Activated CD8-positive, alpha-beta memory T cell treated with anti-CD3 and anti-CD28 coated beads, Interleukin-2, amount 50 U/mL, for 1 hour (primary cell): ENCODE results near the gene SH3PXD2A.
A peak's percentile ranks its signal among the peaks of the same experiment; 100 is the strongest.

Experiments
- DNase-seq: peaks from one replicate; pipeline ENCODE4 v3.0.0-alpha.2; 2020; ENCODE audit errors: extremely low read depth

The SH3PXD2A gene

DNA sequence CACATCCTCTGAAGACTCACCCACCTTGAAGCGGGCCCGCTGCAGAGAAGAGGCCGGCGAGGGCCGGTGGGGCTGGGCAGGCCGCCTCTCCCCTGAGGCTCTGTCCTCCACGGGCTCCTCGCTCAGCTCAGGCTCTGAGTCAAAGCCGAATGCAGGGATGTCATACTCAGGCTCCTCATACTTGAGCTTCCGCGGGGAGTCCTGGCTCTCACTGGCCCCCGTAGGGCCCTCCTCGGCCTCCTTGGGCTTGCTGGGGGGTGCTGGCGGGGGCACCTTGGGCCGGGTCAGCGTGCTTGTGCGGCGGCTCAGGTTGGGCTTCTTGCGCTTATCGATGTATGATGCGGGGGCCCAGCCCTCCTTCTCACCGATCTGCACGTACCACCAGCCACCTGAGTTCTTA is 252.0 kb downstream of the SH3PXD2A start:
- DNase-seq, result no peak

DNA sequence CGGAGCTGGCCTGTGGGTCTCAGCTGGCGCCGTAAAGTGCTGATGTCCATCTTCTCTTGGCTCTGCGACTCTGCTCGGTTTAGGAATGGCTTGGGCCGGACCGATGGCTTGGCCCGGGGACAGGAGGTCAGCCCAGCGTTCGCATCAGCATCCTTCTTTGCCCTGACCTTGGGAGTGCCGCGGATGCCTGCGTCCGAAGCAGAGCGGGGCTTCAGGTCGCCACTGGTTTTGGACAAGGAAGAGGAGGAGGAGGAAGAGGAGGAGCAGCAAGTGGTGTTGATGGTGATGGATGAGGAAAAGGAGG is 252.6 kb downstream of the SH3PXD2A start:
- DNase-seq, result no peak

DNA sequence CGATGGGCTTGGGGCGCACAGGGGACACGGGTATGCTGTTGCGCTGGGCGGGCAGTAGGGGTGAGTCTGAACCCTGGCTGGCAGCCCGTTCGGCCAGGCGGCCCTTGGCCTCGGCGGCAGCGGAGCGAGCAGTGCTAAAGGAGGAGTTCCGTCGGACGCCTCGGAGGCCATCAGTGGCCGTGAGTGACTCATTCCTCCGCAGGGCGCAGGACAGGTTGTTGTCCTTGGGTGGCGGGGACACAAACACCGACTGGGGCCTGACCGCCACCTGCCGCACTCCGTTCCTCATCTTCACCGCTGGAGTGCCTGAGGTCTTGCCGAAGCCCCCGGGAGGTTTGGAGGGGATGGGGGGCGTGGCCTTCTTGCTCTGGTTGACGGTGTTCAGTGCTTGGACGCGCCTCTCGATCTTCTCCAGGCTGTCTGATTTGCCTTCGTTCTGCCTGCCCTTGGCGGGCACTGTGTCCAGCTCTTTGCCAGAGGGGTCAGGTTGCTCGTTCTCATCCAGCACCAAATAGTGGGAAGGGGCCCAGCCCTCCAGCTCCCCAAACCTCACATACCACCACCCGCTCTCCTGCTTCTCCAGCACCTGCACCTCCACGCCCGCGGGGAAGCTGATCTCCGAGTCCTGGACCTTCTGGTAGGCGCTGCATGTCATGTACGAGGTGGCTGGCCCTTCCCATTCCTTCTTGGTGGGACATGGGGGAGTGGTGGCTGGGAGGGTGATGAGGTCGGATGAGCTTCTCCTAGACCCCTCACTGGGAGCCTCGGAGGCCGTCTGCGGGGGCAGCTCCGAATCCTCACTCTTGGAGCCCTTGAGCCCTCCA is 253.1 kb downstream of the SH3PXD2A start:
- no peak for DNase-seq

DNA sequence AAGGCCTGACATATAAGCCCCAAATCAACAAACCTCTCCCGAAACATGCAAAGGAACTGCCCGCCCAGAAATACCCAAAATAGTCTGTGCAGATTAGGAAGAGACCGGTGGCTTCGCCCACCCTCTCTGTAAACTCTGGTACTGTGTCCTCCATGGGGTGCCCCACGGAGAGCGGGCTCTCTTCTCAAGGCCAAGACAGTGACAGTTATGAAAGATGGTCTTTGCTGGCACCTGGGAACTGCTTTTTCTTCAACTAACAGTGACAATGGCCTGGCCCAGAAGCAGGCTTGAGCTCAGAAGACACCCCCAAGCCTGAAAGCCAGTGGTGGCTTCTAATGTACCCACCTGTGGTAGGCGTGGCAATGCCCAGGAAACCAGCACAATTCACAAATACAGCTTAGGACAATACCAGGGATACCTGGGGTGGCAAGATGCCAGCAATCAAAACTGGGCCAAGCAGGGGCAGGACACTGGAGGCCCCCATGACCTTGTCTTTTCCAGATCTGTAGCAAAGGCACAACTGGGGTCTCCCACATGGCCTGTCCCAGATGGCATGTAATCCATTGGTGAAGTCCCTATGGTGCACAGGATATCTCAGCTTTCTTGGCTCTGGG is 254.3 kb downstream of the SH3PXD2A start:
- no peak for DNase-seq

DNA sequence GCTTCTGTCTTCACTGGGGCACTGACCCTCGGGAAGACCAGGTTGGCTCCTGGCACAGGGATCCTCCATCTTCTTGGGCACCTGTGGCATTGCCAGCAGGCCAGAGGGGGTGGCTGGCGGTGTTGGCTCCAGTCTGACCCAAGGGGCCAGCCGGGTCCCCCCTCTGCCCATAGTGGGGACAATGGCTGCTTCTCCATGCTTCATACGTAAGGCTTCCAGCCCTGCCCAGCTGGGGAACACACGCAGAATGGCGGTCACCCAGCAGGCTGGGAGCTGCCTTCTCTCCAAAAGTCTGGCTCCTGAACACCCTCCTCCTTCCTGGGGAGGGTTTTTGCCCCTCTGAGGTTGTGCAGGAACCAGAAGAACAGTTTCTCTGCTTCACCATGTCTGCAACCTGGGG is 255.1 kb downstream of the SH3PXD2A start:
- DNase-seq, result no peak

DNA sequence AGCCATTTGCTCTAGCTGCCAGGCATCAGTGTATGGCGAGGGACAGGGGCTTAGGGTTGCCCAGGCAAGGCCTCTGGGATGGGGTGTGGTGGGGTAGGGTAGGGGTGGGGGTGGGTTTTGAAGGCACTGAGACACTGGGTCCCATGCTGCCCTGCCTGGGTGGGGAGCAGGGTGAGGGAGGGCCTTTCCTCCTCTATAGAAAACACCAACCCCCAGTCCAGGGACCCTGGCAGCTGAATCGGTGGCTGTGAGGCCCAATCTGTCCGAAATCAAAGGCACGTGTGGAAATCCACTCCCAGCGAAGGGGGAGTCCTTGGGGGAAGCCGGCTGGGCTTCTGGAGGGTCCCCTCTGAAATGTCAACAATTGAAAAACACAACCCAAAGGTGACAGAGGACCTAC is 255.5 kb downstream of the SH3PXD2A start:
- DNase-seq, result no peak

DNA sequence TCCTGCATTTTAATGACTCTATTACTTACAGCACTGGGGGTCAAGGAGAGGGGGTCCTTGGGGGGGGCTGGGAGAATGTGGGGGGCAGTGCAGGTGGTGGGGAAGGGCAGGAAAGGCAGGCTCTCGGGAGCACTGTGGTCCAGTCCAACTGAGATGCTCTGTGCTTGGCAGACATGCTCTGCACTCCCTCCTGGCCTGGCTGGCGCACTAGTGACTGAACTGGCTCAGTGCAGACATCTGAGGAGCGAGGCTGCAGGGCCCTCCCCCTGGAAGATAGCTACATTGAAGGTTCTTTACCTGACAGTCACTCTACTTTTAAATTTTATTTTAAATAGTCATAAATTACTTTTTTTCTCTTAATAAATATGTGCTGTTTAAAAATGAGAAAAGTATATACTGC is 256.2 kb downstream of the SH3PXD2A start:
- no peak for DNase-seq

DNA sequence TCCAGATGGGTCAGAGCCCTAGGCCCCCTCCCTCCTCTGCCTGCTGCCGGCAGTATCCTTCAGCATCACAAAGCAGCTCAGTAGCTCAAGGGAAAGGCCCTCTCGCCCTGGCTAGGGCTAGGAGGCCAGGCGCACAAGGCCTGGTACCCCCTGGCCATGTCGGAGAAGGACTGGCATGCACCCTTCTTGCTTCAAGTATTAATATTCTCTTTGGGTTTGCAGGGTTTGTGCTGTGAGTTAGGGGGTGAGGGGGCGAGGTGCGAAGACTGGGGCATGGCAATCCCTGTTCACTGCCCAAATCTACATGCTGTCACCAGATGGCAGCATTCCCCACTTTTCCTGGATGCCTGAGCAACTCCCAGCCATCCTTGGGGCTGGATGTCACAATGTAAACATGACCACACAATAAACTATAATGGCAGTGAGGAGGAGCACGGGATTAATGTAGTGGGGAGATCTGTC is 256.7 kb downstream of the SH3PXD2A start:
- no peak for DNase-seq

DNA sequence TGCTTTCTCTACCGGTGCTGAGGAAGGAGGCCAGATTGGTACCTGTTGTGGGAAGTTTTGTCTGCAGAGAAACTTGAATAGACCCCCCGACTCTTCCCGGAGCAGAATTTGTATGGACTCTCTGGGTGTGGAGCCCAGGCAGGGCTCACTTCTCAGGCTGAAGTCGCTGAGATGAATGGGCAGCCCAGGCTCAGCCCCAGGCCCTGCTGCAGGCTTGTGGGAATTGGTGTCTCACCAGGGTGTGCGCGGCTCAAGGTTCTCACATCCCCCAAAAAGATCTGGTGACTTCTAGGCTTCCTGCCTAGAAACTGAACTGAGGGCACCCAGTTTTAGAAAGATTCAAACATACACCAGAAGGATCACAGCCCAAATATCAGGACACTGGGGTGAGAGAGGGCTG is 258.4 kb downstream of the SH3PXD2A start:
- no peak for DNase-seq

DNA sequence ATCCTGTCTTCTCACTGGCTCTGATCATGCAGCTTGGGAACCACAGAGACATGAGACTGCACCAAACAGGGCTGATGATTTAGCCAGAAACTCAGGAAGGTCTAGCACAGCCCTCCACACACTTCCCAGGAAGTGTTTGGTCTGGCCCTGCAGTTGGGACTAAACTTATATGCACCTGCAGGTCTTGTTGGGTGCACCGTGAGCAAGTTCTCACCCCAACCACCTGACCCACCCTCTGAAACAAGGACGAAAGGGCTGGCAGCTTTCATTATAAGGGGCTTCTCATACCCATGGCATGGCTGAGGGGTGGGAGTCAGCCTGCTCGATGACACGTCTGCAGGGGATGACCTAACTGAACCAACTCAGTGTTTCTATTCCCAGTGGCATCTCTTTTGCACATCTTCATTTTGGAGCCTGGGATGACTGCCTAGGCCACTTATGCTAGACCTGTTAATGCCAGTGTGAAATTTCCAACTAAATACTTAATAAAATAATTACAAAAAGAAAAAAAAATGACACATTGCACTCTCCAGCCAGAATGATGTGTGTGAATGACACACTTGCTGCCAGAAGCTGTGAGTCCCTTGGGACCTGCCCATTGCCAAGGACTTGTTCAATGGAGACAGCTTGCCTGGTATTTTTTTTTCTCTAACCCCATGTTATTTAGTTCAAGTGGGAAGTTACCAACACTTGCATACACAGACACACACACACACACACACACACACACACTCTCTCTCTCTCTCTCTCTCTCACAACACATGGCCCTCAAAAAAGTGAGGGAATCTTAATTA is 259.2 kb downstream of the SH3PXD2A start:
- no peak for DNase-seq

DNA sequence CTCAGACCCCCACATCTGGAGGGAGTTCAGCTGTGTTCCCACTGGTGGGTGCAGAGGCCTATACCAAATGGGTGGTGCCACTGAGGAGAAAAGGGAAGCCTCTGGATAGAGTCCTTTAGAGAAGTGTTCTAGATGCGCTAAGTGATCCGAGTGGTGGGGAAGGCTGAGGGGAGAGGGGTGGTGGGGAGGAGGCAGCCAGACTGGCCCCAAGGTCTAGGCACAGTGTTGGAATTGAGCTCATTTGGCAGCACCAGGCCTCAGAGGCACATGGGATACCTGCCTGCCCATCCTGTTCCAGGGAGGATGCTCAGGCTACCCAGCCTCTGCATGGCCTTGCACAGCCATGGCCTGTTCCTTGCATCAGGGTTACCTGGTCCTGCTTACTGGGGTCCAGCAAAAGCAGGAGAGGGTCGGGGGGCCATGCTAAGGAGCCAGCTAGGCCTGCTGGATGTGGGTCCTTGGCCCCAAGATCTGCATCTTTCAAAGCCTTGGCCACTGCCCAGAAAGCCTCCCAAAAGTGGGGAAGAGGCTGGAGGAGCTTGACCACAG is 262.3 kb downstream of the SH3PXD2A start:
- no peak for DNase-seq

DNA sequence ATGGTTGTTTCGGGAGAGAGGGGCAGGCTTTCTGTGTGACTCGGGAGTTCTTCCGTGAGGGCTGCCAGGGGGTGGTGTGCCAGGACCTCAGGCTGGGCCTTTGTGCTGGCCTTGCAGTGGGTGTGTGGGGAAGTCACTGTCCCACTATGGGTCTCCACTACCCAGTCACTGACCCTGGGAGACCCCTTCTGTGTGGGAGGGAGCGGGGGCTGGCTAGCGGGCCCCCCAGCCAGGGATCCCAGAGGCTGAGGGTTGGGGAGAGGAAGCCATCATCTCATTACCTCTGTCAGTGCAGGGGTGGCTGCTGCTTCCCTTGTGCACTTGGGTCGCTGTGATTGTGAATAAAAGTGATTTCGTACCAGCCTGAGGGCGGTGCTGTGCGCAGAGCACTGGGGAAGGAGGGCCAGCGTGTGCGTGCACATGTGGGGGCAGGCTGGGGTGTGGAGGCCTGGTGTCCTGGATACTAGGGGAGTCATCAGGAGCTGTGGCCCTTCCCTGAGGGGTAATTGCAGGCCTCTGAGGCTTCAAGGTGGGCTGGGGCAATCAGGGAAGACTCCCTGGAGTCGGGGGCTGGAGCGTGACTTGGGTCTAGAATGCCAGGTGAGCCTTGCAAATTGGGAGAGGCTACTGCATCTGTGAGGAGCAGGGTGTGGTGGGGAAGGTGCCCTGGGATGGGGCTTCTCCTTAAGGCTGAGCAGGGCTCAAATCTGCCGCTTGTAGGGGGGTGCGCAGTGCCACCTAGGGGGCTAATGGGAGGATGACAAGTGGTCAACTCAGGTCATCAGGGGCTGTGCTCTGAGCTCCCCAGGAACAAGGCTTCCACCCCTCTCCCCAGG is 263.0 kb downstream of the SH3PXD2A start:
- DNase-seq, result no peak

DNA sequence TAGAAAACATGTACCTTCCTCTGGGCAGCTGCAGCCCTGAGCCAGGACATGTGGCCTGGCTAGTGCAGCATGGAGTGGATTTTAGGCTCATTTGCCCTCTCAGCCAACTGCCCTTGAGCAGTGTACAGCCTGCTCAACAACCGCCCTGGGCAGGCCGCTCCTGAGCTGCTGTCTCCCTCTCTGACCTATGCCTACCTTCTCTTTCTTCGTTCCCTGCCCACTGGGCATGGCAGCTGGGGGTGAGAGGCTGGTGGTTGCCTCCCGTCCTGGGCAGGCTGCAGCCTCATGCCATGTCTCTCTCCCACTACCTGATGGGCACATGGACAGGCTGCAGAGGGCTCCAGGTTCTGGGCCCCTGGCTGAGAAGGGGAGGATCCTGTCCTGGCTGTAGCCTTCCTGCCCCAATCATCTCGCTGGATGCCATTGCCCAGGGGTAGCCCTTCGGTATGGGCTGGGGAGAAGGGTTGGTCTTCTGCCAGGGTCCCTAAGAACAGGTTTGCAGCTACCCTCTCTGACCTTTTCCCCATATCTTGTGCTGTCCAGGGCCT is 264.6 kb downstream of the SH3PXD2A start:
- DNase-seq, result no peak

DNA sequence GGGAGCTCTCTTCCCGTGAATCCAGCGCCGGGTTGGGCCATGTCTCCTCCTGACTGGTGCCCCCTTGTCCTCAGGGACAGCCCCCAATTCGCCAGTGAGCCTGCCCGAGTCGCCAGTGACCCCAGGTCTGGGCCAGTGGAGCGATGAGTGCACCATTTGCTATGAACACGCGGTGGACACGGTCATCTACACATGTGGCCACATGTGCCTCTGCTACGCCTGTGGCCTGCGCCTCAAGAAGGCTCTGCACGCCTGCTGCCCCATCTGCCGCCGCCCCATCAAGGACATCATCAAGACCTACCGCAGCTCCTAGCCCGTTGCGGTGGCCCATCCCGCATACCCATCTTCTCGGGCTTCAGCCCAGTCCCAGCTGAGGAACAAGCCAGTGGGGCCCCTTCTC is 265.3 kb downstream of the SH3PXD2A start:
- no peak for DNase-seq

DNA sequence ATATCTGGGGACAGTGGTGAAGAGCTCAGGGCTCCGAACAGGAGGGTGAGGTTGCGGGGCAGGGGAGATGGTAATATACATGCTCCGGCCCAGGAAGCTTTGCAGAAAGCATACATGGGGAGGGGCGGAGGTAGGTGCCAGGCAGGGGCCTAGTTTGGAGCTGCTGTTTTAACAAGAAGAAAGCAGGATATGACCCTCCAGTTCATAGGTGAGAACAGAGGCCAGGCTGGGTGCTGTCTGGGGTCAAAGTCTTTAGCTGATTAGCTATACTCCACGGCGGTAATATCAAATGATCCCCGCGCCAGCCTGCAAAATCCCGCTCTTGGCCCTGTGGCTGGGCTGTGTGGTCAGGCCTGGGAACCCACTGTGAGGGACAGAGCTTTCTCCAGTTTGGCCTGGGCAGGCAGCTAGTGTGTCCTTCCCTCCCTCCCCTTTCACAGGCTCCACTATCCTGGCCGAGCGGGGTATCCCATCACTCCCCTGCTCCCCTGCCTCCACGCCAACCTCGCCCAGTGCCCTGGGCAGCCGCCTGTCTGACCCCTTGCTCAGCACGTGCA is 266.2 kb downstream of the SH3PXD2A start:
- DNase-seq, result no peak

DNA sequence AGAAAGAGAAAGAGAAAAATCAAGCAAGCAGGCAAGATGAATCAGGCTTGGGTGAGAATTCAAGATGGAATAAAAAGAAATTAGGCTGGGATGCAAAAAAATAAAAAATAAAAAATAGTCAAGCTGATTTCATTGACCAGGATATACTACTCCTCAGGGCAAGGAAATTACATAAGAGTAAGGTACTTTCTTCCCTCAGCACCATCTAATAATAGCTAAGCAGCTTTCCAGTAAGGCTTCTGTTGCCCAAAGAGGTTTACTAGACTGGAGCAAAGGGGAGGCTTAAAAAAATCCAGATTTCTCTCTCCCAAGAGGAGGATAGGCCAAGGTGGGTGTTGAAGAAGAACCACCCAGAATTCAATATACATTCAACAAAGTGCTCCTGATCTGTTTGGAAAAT is 268.3 kb downstream of the SH3PXD2A start:
- no peak for DNase-seq

DNA sequence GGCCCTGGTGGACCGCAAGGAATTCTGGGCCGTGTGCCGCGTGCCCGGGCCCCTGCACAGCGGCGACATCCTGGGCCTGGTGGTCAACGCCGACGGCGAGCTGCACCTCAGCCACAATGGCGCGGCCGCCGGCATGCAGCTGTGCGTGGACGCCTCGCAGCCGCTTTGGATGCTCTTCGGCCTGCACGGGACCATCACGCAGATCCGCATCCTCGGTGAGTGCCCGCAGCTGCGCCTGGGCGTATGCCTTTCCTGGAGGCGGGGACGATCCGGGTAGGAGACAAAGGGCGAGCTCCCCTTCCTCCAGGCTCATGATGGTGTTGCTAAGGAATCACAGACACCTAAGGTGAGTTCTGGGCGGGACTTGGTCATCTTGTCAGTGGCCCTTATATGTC is 270.4 kb downstream of the SH3PXD2A start:
- DNase-seq, result no peak

DNA sequence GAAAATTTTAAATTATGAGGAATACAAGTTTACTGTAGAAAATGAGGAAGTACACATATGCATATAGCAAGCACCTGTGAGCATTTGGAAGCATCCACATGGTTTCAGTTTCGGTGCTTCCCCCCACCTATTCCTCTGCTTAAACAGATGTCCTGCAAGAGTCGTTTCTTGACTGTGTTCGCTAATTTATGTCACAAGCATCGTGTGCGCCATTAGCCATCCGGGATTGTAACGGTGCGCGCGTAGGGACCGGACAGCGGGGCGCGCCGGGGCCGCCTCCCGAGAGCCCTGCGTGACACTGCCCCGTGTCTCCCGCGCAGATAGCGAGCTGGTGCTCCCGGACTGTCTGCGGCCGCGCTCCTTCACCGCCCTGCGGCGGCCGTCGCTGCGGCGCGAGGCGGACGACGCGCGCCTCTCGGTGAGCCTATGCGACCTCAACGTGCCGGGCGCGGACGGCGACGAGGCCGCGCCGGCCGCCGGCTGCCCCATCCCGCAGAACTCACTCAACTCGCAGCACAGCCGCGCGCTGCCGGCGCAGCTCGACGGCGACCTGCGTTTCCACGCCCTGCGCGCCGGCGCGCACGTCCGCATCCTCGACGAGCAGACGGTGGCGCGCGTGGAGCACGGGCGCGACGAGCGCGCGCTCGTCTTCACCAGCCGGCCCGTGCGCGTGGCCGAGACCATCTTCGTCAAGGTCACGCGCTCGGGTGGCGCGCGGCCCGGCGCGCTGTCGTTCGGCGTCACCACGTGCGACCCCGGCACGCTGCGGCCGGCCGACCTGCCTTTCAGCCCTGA is 271.0 kb downstream of the SH3PXD2A start:
- peak; percentile 21 for DNase-seq

DNA sequence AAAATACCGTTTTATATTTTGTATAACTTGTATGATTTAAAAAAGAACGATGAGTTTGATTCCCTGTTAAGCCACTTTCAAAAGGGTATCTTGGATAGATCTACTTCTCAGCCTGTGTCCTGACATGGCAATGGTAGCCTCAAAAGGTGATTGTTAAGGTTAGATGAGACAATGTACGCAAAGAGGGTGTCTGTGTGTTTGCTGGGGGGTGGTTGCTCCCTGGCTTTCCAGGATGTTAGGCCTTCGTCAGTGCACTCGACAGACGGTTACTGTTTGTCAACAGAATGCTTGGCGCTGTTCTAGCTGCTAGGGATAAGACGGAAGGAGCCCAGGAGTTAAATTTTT is 271.5 kb downstream of the SH3PXD2A start:
- DNase-seq, result no peak
